ENCODE measurements around the gene ANKRD44. TPM values are rescaled to one million over a fixed set of nuclear protein-coding genes. Genes with fewer than 3 reads are reported as not detected.
A peak's percentile ranks its signal among the peaks of the same experiment; 100 is the strongest.
"Not testable (repeated sequence)": the region's sequence is repeated elsewhere in the genome, so short reads cannot be mapped to it uniquely, and the experiment has no call there.

ANKRD44 gene
- total RNA-seq, 6 experiments from 2014 or later, result 3.8 to 5.7 (median 4.7) TPM

DNA sequence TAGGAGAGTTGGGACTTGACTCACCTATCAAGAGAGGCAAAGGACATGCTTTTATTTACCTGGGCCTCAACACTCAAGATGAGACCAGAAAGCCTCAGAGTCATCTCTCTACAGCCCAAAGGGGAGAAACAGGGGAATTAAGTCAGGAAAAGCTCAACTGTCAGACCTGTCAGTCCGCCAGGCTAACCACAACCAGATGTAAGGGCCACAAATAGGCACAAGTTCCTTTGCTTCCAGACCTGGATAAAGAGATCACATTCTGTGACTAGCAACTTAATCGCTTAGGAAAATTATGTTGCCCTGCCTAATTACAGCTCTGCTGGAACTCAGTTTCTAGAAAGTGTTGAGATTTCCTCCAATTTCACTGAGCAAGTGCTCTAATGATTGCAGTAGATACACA lies 67.9 kb downstream of the ANKRD44 start:
- Mint-ChIP-seq H3K27me3 (ENCODE audit: insufficient read depth) (peaks cover 2% of the 10 kb centered on the region), H3K4me1 (ENCODE audit: low read depth) (no peaks in the 10 kb centered on the region), H3K4me3 (no peak overlapping the region), H3K27ac (no peak overlapping the region), H3K9me3 (no peaks in the 10 kb centered on the region), H3K36me3 (ENCODE audit: low read depth) (no peaks in the 10 kb centered on the region)
- TF ChIP-seq, protein P1, sequence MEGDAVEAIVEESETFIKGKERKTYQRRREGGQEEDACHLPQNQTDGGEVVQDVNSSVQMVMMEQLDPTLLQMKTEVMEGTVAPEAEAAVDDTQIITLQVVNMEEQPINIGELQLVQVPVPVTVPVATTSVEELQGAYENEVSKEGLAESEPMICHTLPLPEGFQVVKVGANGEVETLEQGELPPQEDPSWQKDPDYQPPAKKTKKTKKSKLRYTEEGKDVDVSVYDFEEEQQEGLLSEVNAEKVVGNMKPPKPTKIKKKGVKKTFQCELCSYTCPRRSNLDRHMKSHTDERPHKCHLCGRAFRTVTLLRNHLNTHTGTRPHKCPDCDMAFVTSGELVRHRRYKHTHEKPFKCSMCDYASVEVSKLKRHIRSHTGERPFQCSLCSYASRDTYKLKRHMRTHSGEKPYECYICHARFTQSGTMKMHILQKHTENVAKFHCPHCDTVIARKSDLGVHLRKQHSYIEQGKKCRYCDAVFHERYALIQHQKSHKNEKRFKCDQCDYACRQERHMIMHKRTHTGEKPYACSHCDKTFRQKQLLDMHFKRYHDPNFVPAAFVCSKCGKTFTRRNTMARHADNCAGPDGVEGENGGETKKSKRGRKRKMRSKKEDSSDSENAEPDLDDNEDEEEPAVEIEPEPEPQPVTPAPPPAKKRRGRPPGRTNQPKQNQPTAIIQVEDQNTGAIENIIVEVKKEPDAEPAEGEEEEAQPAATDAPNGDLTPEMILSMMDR (IDR thresholded peaks at IDR 0.05), result no peak
- no peak for DNase-seq

DNA sequence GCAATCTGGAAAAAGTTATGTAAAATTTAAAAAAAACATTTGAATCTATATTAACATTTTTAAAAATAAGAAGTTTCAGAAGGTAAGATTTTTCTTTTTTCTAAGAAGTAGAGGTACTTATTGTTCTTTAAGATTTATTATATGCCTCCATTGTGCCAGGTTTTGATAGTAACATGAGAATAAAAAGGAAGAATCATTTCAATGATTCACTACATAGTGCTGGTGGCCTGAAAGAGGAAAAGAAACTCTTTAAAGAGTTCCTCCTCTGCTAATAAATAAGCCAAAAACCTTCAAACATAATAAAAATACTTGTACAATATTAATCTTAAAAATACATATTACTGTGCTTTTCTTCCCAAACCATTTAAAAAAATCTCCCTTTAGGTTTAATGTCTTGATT lies 69.0 kb downstream of the ANKRD44 start:
- no peak for DNase-seq
- TF ChIP-seq, protein P1 (IDR thresholded peaks at IDR 0.05), result no peak
- no peak overlapping the region for H3K27ac Mint-ChIP-seq
- no peaks in the 10 kb centered on the region for H3K9me3 Mint-ChIP-seq
- peaks cover 5% of the 10 kb centered on the region for H3K27me3 Mint-ChIP-seq (ENCODE audit: insufficient read depth)
- H3K4me1 Mint-ChIP-seq (ENCODE audit: low read depth), result no peaks in the 10 kb centered on the region
- no peaks in the 10 kb centered on the region for H3K36me3 Mint-ChIP-seq (ENCODE audit: low read depth)
- H3K4me3 Mint-ChIP-seq, result no peak overlapping the region

DNA sequence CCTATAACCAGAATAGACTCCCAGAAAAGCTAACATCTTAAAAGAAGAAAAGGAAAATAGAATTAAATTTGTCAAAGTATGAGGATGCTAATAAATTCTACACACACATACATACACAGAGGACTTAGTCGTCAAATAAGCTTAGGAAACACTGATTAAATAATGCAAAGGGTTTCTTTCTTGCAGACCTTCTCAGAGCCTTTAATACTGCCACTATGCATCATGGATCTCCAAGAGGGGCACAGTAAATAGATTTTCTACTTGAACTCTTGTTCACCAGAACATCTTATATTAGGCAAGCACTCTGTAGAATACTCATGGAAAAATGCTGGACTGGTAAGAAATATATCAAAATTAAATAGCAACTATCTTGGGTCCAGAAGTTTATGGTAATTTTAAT lies 69.4 kb downstream of the ANKRD44 start:
- Mint-ChIP-seq H3K27me3 (ENCODE audit: insufficient read depth) (peaks cover 6% of the 10 kb centered on the region), H3K4me1 (ENCODE audit: low read depth) (no peaks in the 10 kb centered on the region), H3K9me3 (no peaks in the 10 kb centered on the region), H3K27ac (no peak overlapping the region), H3K36me3 (ENCODE audit: low read depth) (no peaks in the 10 kb centered on the region), H3K4me3 (no peak overlapping the region)
- no peak for DNase-seq
- TF ChIP-seq, protein P1 (IDR thresholded peaks at IDR 0.05), result no peak

GRCh38 chr2:197240421-197241041 lies 70.0 kb downstream of the ANKRD44 start:
- Mint-ChIP-seq H3K4me3 (no peak overlapping the region), H3K4me1 (ENCODE audit: low read depth) (no peaks in the 10 kb centered on the region), H3K9me3 (no peaks in the 10 kb centered on the region), H3K36me3 (ENCODE audit: low read depth) (no peaks in the 10 kb centered on the region), H3K27me3 (ENCODE audit: insufficient read depth) (peaks cover 6% of the 10 kb centered on the region), H3K27ac (no peak overlapping the region)
- TF ChIP-seq, protein P1 (IDR thresholded peaks at IDR 0.05), result no peak
- no peak for DNase-seq

DNA sequence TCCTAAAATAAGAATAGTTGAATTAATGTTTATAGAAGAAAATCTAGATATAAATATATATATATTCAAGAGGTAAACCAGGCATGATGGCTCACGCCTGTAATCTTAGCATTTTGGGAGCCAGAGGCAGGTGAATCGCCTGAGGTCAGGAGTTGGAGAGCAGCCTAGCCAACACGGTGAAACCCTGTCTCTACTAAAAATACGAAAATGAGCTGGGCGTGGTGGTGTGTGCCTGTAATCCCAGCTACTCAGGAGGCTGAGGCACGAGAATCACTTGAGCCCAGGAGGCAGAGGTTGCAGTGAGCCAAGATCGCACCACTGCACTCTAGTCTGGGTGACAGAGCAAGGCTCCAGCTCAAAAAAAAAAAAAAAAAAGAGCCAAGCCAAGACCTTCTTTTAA lies 70.6 kb downstream of the ANKRD44 start:
- DNase-seq; H3K4me3 Mint-ChIP-seq; H3K36me3 Mint-ChIP-seq (ENCODE audit: low read depth); H3K27ac Mint-ChIP-seq; H3K27me3 Mint-ChIP-seq (ENCODE audit: insufficient read depth); H3K9me3 Mint-ChIP-seq; H3K4me1 Mint-ChIP-seq (ENCODE audit: low read depth): not testable (repeated sequence)

DNA sequence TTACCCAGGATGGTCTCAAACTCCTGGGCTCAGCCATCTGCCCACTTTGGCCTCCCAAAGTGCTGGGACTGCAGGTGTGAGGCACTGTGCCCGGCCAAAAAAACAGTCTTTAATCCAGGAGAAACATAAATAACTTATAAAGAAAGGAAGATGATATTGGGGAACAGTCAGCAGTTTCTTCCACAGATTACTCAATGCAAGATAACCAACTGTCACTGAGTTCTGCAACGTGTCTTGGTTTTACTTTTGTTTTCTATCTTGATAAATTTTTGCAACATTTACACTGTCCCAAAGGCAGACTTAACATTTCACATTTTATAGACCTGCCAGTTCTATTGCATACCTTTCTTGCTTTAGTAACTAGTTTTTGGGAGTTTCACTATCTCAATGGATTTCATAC lies 71.1 kb downstream of the ANKRD44 start:
- H3K36me3 Mint-ChIP-seq (ENCODE audit: low read depth), result no peaks in the 10 kb centered on the region

More for the DNA sequence above, 71.1 kb downstream of the ANKRD44 start:
- no peak for DNase-seq
- peak overlapping the region; percentile 11; the same call in 1 of the 2 replicates for H3K4me3 Mint-ChIP-seq
- no peak overlapping the region for H3K27ac Mint-ChIP-seq
- TF ChIP-seq, protein P1 (IDR thresholded peaks at IDR 0.05), result no peak
- no peaks in the 10 kb centered on the region for H3K4me1 Mint-ChIP-seq (ENCODE audit: low read depth)
- peaks cover 6% of the 10 kb centered on the region for H3K27me3 Mint-ChIP-seq (ENCODE audit: insufficient read depth)
- no peaks in the 10 kb centered on the region for H3K9me3 Mint-ChIP-seq

Measured in HFFc6 (cell line).